Measurements from ENCODE around the gene C17orf75.

The C17orf75 gene

GRCh38 chr17:32302860-32303649, 38.9 kb downstream of the C17orf75 start:
- DNase-seq = no peak

- no peak for DNase-seq
Observed at GRCh38 chr17:32302037-32302436, 39.9 kb downstream of the C17orf75 start.

- no peak for DNase-seq
Observed at GRCh38 chr17:32299580-32300164, 42.3 kb downstream of the C17orf75 start.

GRCh38 chr17:32298721-32299579, 43.0 kb downstream of the C17orf75 start:
- no peak for DNase-seq

- DNase-seq = peak; percentile 39
Observed at GRCh38 chr17:32298298-32298697, 43.7 kb downstream of the C17orf75 start.

GRCh38 chr17:32297860-32298259, 44.1 kb downstream of the C17orf75 start:
- DNase-seq = no peak

GRCh38 chr17:32297424-32297823, 44.5 kb downstream of the C17orf75 start:
- DNase-seq = no peak

GRCh38 chr17:32292094-32292493, 49.9 kb downstream of the C17orf75 start:
- DNase-seq = no peak

- DNase-seq = no peak
Observed at GRCh38 chr17:32289471-32290070, 52.4 kb downstream of the C17orf75 start.

GRCh38 chr17:32288615-32289014, 53.4 kb downstream of the C17orf75 start:
- DNase-seq = peak; percentile 79

GRCh38 chr17:32287804-32288511, 54.0 kb downstream of the C17orf75 start:
- DNase-seq = no peak

- no peak for DNase-seq
Observed at GRCh38 chr17:32286518-32286900, 55.5 kb downstream of the C17orf75 start.

GRCh38 chr17:32285746-32286517, 56.0 kb downstream of the C17orf75 start:
- DNase-seq = peak; percentile 26

GRCh38 chr17:32285306-32285705, 56.7 kb downstream of the C17orf75 start:
- DNase-seq = no peak

GRCh38 chr17:32283745-32284201, 58.2 kb downstream of the C17orf75 start:
- no peak for DNase-seq

GRCh38 chr17:32281011-32281451, 60.9 kb downstream of the C17orf75 start:
- no peak for DNase-seq

GRCh38 chr17:32279891-32280716, 61.9 kb downstream of the C17orf75 start:
- no peak for DNase-seq

- DNase-seq = no peak
Observed at GRCh38 chr17:32278815-32279214, 63.2 kb downstream of the C17orf75 start.
